Left ventricle myocardium superior (tissue), 1 donor: ENCODE measurements around the gene PALLD. TPM values are rescaled to one million over a fixed set of nuclear protein-coding genes. Genes with fewer than 3 reads are reported as not detected.

Experiments
- ATAC-seq: fragments of 200-7000 bp; cut with Tn5 transposase; one replicate; pipeline ENCODE4 v1.9.1; 2020; ENCODE audit warnings: mild to moderate bottlenecking, moderate library complexity
- DNase-seq: peaks from one replicate; pipeline ENCODE4 v3.0.0-alpha.2; 2020
- intact Hi-C: fragments of 100-400 bp; cut with micrococcal nuclease; formaldehyde crosslinking; loops from one replicate; pipeline ENCODE4 v1.11.0; 2022
- total RNA-seq: library from RNA; stranded (reverse); fragmentation: NEBNext Ultra II Directional; extraction: Animal tissue kit (Norgen Biotek cat#: 25700); gene quantifications from one replicate; pipeline ENCODE4 v1.2.1, GENCODE V29; 2021
- donor health status: DM: no; HTN: yes; CAD: no; lungs with severe emphysema.

PALLD gene
- total RNA-seq, 1 donor from 2014 or later, result 998 TPM

DNA sequence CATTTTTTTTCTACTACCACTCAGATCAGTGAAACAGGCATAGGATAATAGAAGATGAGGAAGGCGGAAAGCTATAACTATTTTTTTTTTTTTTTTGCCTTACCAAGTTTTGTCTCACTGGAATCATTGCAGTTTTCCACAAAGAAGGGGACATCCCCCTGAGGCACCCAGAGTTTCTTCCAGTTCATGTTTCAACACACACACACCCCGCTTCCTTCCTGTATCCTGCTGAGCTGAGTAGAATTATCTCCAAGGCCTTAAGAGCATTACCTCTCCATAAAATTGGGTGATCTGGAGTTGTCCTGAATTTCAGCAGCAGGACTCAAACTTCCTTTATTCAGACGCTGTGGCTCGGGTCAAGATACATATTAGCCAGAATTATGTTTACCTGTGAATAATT lies 111.9 kb downstream of the PALLD start:
- ATAC-seq (no peak), DNase-seq (no peak)
- intact Hi-C loops, result no loop called here

- DNase-seq, result no peak
- intact Hi-C loops, result no loop called here
- no peak for ATAC-seq
Measured at GRCh38 chr4:168609369-168609768, 112.5 kb downstream of the PALLD start.

DNA sequence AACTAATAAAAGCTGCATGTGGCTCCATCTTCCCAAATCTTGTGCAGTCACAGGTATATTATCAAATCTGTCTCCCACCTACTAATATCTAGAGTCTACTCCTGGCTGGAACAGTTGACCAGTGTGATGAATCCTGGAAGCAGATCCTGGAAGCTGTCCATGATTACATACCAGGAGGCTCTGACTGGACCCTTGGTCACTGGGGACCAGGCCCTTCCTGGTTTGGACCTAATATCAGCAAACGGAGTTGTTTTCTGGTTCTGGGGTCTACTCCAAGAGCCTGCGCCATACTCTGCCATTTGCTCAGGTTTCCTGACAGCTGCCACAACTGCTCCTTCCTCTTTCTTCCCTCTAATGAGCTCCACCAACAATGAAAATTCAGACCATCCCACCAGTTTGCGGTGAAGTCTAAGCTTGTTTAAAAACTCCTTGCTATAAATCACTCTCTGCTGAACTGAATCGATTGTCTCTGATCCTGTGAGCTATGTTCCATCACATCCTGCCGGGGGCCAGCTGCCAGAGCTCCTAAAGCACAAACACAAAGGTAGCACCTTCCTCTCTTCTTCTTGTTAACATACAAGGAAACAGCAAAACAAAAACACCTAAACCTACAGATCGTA lies 114.2 kb downstream of the PALLD start:
- ATAC-seq, result peak; percentile 6

GRCh38 chr4:168612450-168613135 lies 115.7 kb downstream of the PALLD start:
- DNase-seq (no peak), ATAC-seq (no peak)
- intact Hi-C loops, result no loop called here

More for the DNA sequence above, 114.2 kb downstream of the PALLD start:
- DNase-seq, result no peak
- intact Hi-C loops, result no loop called here

GRCh38 chr4:168613869-168614268 lies 117.0 kb downstream of the PALLD start:
- no peak for DNase-seq
- no peak for ATAC-seq
- intact Hi-C loops, result no loop called here

- no peak for DNase-seq
- intact Hi-C loops, result no loop called here
- ATAC-seq, result no peak
Measured at GRCh38 chr4:168614281-168615057, 117.6 kb downstream of the PALLD start.

DNA sequence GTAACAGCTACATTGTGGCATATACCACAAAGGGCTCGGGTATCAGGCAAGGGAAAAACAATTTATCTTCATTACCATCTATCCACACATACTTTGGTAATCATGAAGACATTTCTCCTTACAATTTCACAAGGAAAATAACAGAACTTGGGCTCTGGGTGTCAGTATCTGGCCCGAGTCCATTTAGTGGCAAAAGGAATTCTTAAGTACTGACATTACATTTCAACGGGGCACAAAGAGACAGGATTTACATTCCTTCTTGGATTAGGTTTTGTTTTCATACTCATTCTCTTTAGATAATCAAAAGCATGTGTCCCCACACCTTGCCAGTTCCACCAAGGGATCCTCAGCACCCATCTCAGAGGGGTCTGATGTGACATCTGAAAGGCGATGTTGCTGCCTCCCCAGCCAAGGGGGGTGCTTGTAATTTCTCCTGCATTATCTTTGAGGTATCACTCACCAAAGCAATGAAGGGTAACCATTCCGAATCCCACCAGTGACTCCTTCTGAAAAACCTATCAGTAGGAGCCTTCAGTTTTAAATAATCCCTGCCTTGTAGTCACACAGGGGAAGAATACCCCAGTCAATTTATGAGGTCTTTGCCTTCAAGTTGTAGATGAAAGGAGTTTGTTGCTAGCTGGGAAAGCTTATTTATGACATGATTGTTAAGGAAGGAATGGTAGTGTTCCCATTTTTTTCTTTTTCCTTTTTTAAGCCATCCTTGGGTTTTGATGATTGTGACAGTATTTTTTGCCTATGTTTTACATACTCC lies 118.6 kb downstream of the PALLD start:
- no peak for DNase-seq
- ATAC-seq, result no peak
- intact Hi-C loops, result no loop called here

- ATAC-seq (peak; percentile 86), DNase-seq (no peak)
- intact Hi-C loops, result no loop called here
Measured at GRCh38 chr4:168618577-168619265, 121.9 kb downstream of the PALLD start.

GRCh38 chr4:168619266-168619631 lies 122.4 kb downstream of the PALLD start:
- no peak for DNase-seq
- peak; percentile 85 for ATAC-seq
- intact Hi-C loops, result no loop called here

GRCh38 chr4:168621806-168622589 lies 125.1 kb downstream of the PALLD start:
- DNase-seq (no peak), ATAC-seq (no peak)
- intact Hi-C loops, result no loop called here

GRCh38 chr4:168622600-168622999 lies 125.7 kb downstream of the PALLD start:
- intact Hi-C loops, result no loop called here
- ATAC-seq (no peak), DNase-seq (no peak)

DNA sequence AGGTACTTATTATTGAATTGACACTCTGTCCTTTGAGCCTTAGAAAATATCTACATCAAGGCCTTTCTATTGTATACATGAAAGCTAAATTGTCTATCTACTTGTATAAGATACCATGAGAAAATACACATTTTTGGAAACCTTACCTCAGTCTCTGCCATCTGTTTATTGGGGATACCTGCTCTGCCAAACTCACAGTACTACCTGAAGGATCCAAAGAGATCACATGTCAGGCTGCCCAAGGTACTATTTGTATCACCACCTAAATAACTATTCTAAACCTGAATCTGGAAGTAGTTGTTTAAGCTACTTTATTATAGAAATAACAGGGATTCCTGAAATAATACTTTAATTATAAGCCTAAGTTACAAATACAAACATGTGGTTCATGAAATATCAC lies 126.2 kb downstream of the PALLD start:
- DNase-seq, result no peak

GRCh38 chr4:168623484-168623883 lies 126.6 kb downstream of the PALLD start:
- intact Hi-C loops, result no loop called here
- ATAC-seq (no peak), DNase-seq (no peak)

More for the DNA sequence above, 126.2 kb downstream of the PALLD start:
- intact Hi-C loops, result no loop called here
- no peak for ATAC-seq

GRCh38 chr4:168628251-168628650 lies 131.4 kb downstream of the PALLD start:
- no peak for DNase-seq
- intact Hi-C loops, result no loop called here
- ATAC-seq, result no peak

GRCh38 chr4:168629566-168629965 lies 132.7 kb downstream of the PALLD start:
- intact Hi-C loops, result no loop called here
- ATAC-seq, result no peak
- no peak for DNase-seq

- intact Hi-C loops, result no loop called here
- no peak for DNase-seq
- ATAC-seq, result no peak
Measured at GRCh38 chr4:168630445-168631187, 133.8 kb downstream of the PALLD start.

GRCh38 chr4:168631241-168632162 lies 134.7 kb downstream of the PALLD start:
- intact Hi-C loops, result no loop called here
- peak; percentile 90 for ATAC-seq
- DNase-seq, result peak; percentile 84
